ENCODE results near the gene PPARGC1A. TPM values are rescaled to one million over a fixed set of nuclear protein-coding genes. Genes with fewer than 3 reads are reported as not detected.

Gene PPARGC1A
- total and polyA plus RNA-seq, 2 experiments from 2014 or later: 6.7 to 16.6 TPM

DNA sequence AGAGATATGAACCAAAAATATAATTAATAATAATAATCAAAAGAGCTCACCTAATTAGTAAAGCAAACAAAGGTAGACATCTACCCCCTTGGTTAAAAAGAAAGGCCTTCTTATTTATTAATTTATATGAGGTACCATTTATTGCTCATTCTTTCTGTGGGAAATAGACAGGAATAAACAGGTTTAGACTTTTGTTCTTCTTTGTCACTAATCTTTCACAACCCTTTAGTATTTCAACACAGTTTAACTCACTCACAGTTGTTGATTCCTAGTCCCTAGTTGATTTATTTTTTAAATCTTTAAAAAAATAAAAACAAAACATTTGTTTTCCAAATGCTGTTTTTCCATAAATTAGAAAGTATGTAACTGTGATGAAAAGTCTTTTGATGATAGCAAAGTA lies 5.6 kb downstream of the PPARGC1A start:
- H3K4me1 ChIP-seq (ENCODE audit: insufficient read depth): no peaks in the 10 kb centered on the region
- H3K9me3 ChIP-seq (ENCODE audit: low read depth): no peaks in the 10 kb centered on the region
- H3K9me2 ChIP-seq (replicated peaks; ENCODE audit: insufficient read depth): no peaks in the 10 kb centered on the region
- H3K4me3 ChIP-seq: no peak overlapping the region
- TF ChIP-seq EZH2 (IDR thresholded peaks at IDR 0.05; ENCODE audit: borderline replicate concordance): no peak
- no peak for TF ChIP-seq EZH2phosphoT487 (IDR thresholded peaks at IDR 0.05; ENCODE audit: low read depth, severe bottlenecking, unreplicated experiment)
- TF ChIP-seq, protein P1, sequence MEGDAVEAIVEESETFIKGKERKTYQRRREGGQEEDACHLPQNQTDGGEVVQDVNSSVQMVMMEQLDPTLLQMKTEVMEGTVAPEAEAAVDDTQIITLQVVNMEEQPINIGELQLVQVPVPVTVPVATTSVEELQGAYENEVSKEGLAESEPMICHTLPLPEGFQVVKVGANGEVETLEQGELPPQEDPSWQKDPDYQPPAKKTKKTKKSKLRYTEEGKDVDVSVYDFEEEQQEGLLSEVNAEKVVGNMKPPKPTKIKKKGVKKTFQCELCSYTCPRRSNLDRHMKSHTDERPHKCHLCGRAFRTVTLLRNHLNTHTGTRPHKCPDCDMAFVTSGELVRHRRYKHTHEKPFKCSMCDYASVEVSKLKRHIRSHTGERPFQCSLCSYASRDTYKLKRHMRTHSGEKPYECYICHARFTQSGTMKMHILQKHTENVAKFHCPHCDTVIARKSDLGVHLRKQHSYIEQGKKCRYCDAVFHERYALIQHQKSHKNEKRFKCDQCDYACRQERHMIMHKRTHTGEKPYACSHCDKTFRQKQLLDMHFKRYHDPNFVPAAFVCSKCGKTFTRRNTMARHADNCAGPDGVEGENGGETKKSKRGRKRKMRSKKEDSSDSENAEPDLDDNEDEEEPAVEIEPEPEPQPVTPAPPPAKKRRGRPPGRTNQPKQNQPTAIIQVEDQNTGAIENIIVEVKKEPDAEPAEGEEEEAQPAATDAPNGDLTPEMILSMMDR (IDR thresholded peaks at IDR 0.05; ENCODE audit: poor library complexity): no peak
- no peaks in the 10 kb centered on the region for H4K20me1 ChIP-seq (ENCODE audit: insufficient read depth, poor library complexity, severe bottlenecking)
- no peak overlapping the region for H2AFZ ChIP-seq
- no peaks in the 10 kb centered on the region for H3K27me3 ChIP-seq
- H3K27ac ChIP-seq: no peak overlapping the region
- no peaks in the 10 kb centered on the region for H3K79me2 ChIP-seq
- no peak overlapping the region for H3K4me2 ChIP-seq
- no peak for DNase-seq (ENCODE audit: low spot score)
- H3K36me3 ChIP-seq (replicated peaks; ENCODE audit: insufficient read depth, low read depth): no peaks in the 10 kb centered on the region

DNA sequence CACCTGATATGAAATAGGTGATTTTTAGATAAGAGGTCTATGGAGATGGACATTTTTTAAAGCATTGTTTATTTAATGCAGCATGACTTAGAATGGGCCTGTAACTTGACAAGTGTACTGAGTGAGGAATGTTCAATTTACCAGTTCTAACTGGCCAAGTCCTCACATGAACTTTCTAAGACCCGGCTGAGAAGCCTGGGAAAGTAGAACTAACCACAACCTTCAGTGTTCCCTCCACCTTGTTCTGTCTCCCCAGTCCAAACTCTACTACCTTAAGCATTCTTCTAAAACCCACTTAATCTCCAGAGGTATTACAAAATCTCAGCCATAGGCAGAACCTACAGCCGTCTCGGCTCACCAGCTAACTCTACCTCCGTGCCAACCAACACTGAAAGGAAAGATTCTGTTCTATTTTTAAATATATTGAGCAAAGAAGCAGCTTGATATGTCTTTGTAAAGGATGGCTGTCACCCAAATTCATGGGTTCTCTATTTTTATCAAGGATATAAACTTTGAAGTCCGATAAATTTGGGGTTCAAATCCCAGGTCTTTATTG lies 6.8 kb downstream of the PPARGC1A start:
- no peak overlapping the region for H3K4me3 ChIP-seq
- H3K36me3 ChIP-seq (replicated peaks; ENCODE audit: insufficient read depth, low read depth): no peaks in the 10 kb centered on the region
- no peaks in the 10 kb centered on the region for H4K20me1 ChIP-seq (ENCODE audit: insufficient read depth, poor library complexity, severe bottlenecking)
- H2AFZ ChIP-seq: no peak overlapping the region
- no peaks in the 10 kb centered on the region for H3K9me2 ChIP-seq (replicated peaks; ENCODE audit: insufficient read depth)
- H3K4me2 ChIP-seq: no peak overlapping the region
- DNase-seq (ENCODE audit: low spot score): no peak
- no peaks in the 10 kb centered on the region for H3K79me2 ChIP-seq
- WGBS (ENCODE audit: low lambda C conversion rate, missing lambda C conversion rate): 86% methylated on average over 5 of the region's 5 CpGs
- H3K9me3 ChIP-seq (ENCODE audit: low read depth): no peaks in the 10 kb centered on the region
- no peaks in the 10 kb centered on the region for H3K27me3 ChIP-seq
- TF ChIP-seq, protein P1 (IDR thresholded peaks at IDR 0.05; ENCODE audit: poor library complexity): no peak
- TF ChIP-seq EZH2phosphoT487 (IDR thresholded peaks at IDR 0.05; ENCODE audit: low read depth, severe bottlenecking, unreplicated experiment) (no peak), EZH2 (IDR thresholded peaks at IDR 0.05; ENCODE audit: borderline replicate concordance) (no peak)
- no peak overlapping the region for H3K27ac ChIP-seq
- peaks cover 10% of the 10 kb centered on the region for H3K4me1 ChIP-seq (ENCODE audit: insufficient read depth)

DNA sequence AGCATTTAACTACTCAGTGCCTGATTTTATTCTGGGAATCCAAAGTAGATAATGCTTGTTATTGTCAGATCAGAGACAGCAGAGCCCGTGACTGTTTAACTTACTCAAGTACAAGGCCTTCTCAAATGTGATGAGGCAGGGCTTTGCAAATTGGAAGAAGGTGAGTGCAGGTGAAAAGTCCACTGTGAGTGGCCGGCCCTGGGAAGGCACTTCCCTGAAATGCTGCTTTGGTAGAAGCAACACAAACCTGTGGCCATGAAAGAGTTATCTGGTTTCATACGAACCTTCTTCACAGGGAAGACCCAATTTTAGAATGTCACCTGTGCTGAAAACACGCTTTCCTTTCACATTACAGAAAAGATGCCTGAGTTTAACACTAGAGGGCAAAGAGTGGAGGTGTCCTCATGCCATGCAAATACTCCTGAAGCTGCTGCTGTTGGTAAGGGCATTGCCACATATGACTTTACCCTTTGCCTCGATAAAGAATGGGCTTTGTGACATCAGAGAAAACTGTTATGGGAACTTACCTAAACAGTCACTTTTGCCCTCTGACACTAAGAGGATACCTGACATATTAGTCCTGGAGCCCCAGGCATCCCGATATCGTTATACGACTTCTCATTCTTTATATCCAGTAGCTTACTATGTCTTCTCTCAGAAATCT lies 8.0 kb downstream of the PPARGC1A start:
- Histone ChIP-seq H3K79me2 (no peaks in the 10 kb centered on the region), H3K27ac (peak overlapping the region; percentile 20), H3K9me3 (ENCODE audit: low read depth) (no peaks in the 10 kb centered on the region), H3K27me3 (no peaks in the 10 kb centered on the region), H3K4me3 (no peak overlapping the region), H3K4me2 (no peak overlapping the region), H3K4me1 (ENCODE audit: insufficient read depth) (peaks cover 16% of the 10 kb centered on the region), H4K20me1 (ENCODE audit: insufficient read depth, poor library complexity, severe bottlenecking) (no peaks in the 10 kb centered on the region), H2AFZ (no peak overlapping the region), H3K9me2 (replicated peaks; ENCODE audit: insufficient read depth) (no peaks in the 10 kb centered on the region), H3K36me3 (replicated peaks; ENCODE audit: insufficient read depth, low read depth) (no peaks in the 10 kb centered on the region)
- TF ChIP-seq EZH2 (IDR thresholded peaks at IDR 0.05; ENCODE audit: borderline replicate concordance): no peak
- TF ChIP-seq, protein P1 (IDR thresholded peaks at IDR 0.05; ENCODE audit: poor library complexity): peak; percentile 11
- no peak for TF ChIP-seq EZH2phosphoT487 (IDR thresholded peaks at IDR 0.05; ENCODE audit: low read depth, severe bottlenecking, unreplicated experiment)
- WGBS (ENCODE audit: low lambda C conversion rate, missing lambda C conversion rate): 82% methylated on average over 8 of the region's 8 CpGs
- no peak for DNase-seq (ENCODE audit: low spot score)
